Hair follicular keratinocyte (primary cell): ENCODE results near the gene TLR2. TPM values are rescaled to one million over a fixed set of nuclear protein-coding genes. Genes with fewer than 3 reads are reported as not detected.

Experiments used
- total RNA-seq: library from RNA; depleted of rRNA; stranded (reverse); fragments of >200 nt; gene quantifications from 2 replicates; pipeline ENCODE4 v1.2.3, GENCODE V29; 2015

Gene TLR2, protein sequence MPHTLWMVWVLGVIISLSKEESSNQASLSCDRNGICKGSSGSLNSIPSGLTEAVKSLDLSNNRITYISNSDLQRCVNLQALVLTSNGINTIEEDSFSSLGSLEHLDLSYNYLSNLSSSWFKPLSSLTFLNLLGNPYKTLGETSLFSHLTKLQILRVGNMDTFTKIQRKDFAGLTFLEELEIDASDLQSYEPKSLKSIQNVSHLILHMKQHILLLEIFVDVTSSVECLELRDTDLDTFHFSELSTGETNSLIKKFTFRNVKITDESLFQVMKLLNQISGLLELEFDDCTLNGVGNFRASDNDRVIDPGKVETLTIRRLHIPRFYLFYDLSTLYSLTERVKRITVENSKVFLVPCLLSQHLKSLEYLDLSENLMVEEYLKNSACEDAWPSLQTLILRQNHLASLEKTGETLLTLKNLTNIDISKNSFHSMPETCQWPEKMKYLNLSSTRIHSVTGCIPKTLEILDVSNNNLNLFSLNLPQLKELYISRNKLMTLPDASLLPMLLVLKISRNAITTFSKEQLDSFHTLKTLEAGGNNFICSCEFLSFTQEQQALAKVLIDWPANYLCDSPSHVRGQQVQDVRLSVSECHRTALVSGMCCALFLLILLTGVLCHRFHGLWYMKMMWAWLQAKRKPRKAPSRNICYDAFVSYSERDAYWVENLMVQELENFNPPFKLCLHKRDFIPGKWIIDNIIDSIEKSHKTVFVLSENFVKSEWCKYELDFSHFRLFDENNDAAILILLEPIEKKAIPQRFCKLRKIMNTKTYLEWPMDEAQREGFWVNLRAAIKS
- total RNA-seq = 9.9 and 31.2 TPM in 2 replicates

DNA sequence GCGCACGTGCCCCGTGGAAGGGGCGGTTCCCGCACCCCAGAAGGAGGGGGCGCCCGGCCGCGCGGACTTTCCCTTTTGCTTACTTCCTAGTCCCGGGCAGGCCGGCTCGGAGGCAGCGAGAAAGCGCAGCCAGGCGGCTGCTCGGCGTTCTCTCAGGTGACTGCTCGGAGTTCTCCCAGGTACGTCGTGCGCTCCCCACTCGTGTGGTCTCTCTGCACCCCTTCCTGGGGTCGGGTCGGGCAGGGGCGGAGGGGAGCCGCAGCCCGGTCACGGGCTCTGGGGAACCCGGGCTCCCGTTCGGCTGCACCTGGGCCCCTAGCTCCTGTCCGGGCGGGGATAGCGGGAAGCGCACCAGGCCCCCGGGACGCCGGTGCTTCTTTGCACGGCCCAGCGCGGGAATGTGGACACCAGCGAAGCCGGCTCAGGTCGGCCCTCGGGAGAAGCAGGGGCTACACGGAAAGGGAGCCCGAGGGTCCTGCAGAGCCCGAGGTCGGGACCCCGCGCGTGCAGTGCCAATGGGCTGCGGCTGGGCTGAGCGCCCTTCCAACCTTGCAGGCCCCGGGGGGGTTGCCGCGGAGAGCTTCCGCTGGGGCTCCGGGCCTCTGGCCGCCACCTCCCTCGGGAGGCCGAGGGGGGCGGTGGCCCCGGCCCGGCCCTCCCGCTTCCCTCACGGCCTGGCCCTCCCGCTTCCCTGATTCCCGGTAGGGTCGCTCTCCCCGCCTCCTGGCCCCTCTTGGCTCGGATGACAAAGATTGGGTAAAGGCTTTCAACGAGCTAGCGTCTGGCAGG is at the start of gene TLR2:
Gene TLR2, plus strand, starts transcription at position 99 of the 789 bp plus-strand sequence. CDS start 18,628 bp downstream, outside the sequence.

Other genes starting within 250 kb of the TLR2 start
- gene TMEM131L, start 217.9 kb upstream of the TLR2 start, total RNA-seq = 9.3 and 10.6 TPM in 2 replicates
- 0.39 TPM in 1 of 2 replicates, not detected in the other for gene RNF175, start 75.7 kb downstream of the TLR2 start, total RNA-seq
- gene SFRP2, start 104.8 kb downstream of the TLR2 start, total RNA-seq = 0.11 TPM in 1 of 2 replicates, not detected in the other